ENCODE results near the gene KCNA10.

KCNA10 gene

GRCh38 chr1:110478886-110479285 is 40.1 kb downstream of the KCNA10 start:
- no peak for ATAC-seq (replicated peaks; ENCODE audit: extremely low read depth, poor library complexity, severe bottlenecking)
- Mint-ChIP-seq H3K9me3 (no peaks in the 10 kb centered on the region), H3K27me3 (peaks cover 24% of the 10 kb centered on the region), H3K36me3 (ENCODE audit: insufficient read depth) (no peaks in the 10 kb centered on the region), H3K27ac (ENCODE audit: low read depth) (no peak overlapping the region), H3K4me1 (no peaks in the 10 kb centered on the region), H3K4me3 (no peak overlapping the region)
- no peak for DNase-seq (ENCODE audit: low spot score in 2 of 2)

- Mint-ChIP-seq H3K9me3 (no peaks in the 10 kb centered on the region), H3K27me3 (peaks cover 24% of the 10 kb centered on the region), H3K36me3 (ENCODE audit: insufficient read depth) (no peaks in the 10 kb centered on the region), H3K4me1 (no peaks in the 10 kb centered on the region), H3K27ac (ENCODE audit: low read depth) (no peak overlapping the region), H3K4me3 (no peak overlapping the region)
- ATAC-seq (replicated peaks; ENCODE audit: extremely low read depth, poor library complexity, severe bottlenecking) (no peak), DNase-seq (ENCODE audit: low spot score in 2 of 2) (no peak)
Observed at GRCh38 chr1:110477967-110478640, 40.9 kb downstream of the KCNA10 start.

- Mint-ChIP-seq H3K36me3 (ENCODE audit: insufficient read depth) (no peaks in the 10 kb centered on the region), H3K9me3 (no peaks in the 10 kb centered on the region), H3K27me3 (peaks cover 27% of the 10 kb centered on the region), H3K4me1 (no peaks in the 10 kb centered on the region), H3K27ac (ENCODE audit: low read depth) (no peak overlapping the region), H3K4me3 (no peak overlapping the region)
- ATAC-seq (replicated peaks; ENCODE audit: extremely low read depth, poor library complexity, severe bottlenecking) (no peak), DNase-seq (ENCODE audit: low spot score in 2 of 2) (no peak)
Observed at GRCh38 chr1:110477445-110477957, 41.5 kb downstream of the KCNA10 start.

GRCh38 chr1:110477041-110477440 is 41.9 kb downstream of the KCNA10 start:
- ATAC-seq (replicated peaks; ENCODE audit: extremely low read depth, poor library complexity, severe bottlenecking) (no peak), DNase-seq (ENCODE audit: low spot score in 2 of 2) (no peak)
- no peaks in the 10 kb centered on the region for H3K4me1 Mint-ChIP-seq
- peaks cover 29% of the 10 kb centered on the region for H3K27me3 Mint-ChIP-seq
- H3K27ac Mint-ChIP-seq (ENCODE audit: low read depth) = no peak overlapping the region
- no peaks in the 10 kb centered on the region for H3K9me3 Mint-ChIP-seq
- H3K4me3 Mint-ChIP-seq = no peak overlapping the region
- H3K36me3 Mint-ChIP-seq (ENCODE audit: insufficient read depth) = no peaks in the 10 kb centered on the region

GRCh38 chr1:110476028-110476765 is 42.8 kb downstream of the KCNA10 start:
- Mint-ChIP-seq H3K4me3 (no peak overlapping the region), H3K27ac (ENCODE audit: low read depth) (no peak overlapping the region), H3K4me1 (no peaks in the 10 kb centered on the region), H3K9me3 (no peaks in the 10 kb centered on the region), H3K36me3 (ENCODE audit: insufficient read depth) (no peaks in the 10 kb centered on the region), H3K27me3 (peaks cover 34% of the 10 kb centered on the region)
- no peak for DNase-seq (ENCODE audit: low spot score in 2 of 2)
- ATAC-seq (replicated peaks; ENCODE audit: extremely low read depth, poor library complexity, severe bottlenecking) = no peak

GRCh38 chr1:110475362-110476027 is 43.5 kb downstream of the KCNA10 start:
- ATAC-seq (replicated peaks; ENCODE audit: extremely low read depth, poor library complexity, severe bottlenecking) (no peak), DNase-seq (ENCODE audit: low spot score in 2 of 2) (no peak)
- H3K4me3 Mint-ChIP-seq = no peak overlapping the region
- no peak overlapping the region for H3K27ac Mint-ChIP-seq (ENCODE audit: low read depth)
- H3K9me3 Mint-ChIP-seq = no peaks in the 10 kb centered on the region
- H3K27me3 Mint-ChIP-seq = peaks cover 38% of the 10 kb centered on the region
- H3K36me3 Mint-ChIP-seq (ENCODE audit: insufficient read depth) = no peaks in the 10 kb centered on the region
- no peaks in the 10 kb centered on the region for H3K4me1 Mint-ChIP-seq

- DNase-seq (ENCODE audit: low spot score in 2 of 2) (no peak), ATAC-seq (replicated peaks; ENCODE audit: extremely low read depth, poor library complexity, severe bottlenecking) (no peak)
- Mint-ChIP-seq H3K36me3 (ENCODE audit: insufficient read depth) (no peaks in the 10 kb centered on the region), H3K27ac (ENCODE audit: low read depth) (no peak overlapping the region), H3K9me3 (no peaks in the 10 kb centered on the region), H3K4me3 (no peak overlapping the region), H3K4me1 (no peaks in the 10 kb centered on the region), H3K27me3 (peaks cover 38% of the 10 kb centered on the region)
Observed at GRCh38 chr1:110474444-110474843, 44.5 kb downstream of the KCNA10 start.

- Mint-ChIP-seq H3K36me3 (ENCODE audit: insufficient read depth) (no peaks in the 10 kb centered on the region), H3K9me3 (no peaks in the 10 kb centered on the region), H3K4me1 (no peaks in the 10 kb centered on the region), H3K4me3 (no peak overlapping the region), H3K27me3 (peaks cover 38% of the 10 kb centered on the region), H3K27ac (ENCODE audit: low read depth) (no peak overlapping the region)
- ATAC-seq (replicated peaks; ENCODE audit: extremely low read depth, poor library complexity, severe bottlenecking) = no peak
- DNase-seq (ENCODE audit: low spot score in 2 of 2) = no peak
Observed at GRCh38 chr1:110472546-110472945, 46.4 kb downstream of the KCNA10 start.

- no peak overlapping the region for H3K27ac Mint-ChIP-seq (ENCODE audit: low read depth)
- no peak overlapping the region for H3K4me3 Mint-ChIP-seq
- H3K36me3 Mint-ChIP-seq (ENCODE audit: insufficient read depth) = no peaks in the 10 kb centered on the region
- ATAC-seq (replicated peaks; ENCODE audit: extremely low read depth, poor library complexity, severe bottlenecking) (no peak), DNase-seq (ENCODE audit: low spot score in 2 of 2) (no peak)
- H3K27me3 Mint-ChIP-seq = peaks cover 28% of the 10 kb centered on the region
- no peaks in the 10 kb centered on the region for H3K4me1 Mint-ChIP-seq
- H3K9me3 Mint-ChIP-seq = no peaks in the 10 kb centered on the region
Observed at GRCh38 chr1:110471131-110471530, 47.8 kb downstream of the KCNA10 start.
